ENCODE results near the gene ROPN1B. TPM values are rescaled to one million over a fixed set of nuclear protein-coding genes. Genes with fewer than 3 reads are reported as not detected.
"Not testable (repeated sequence)": the region's sequence is repeated elsewhere in the genome, so short reads cannot be mapped to it uniquely, and the experiment has no call there.

The ROPN1B gene
- total RNA-seq (2014; rRNA removed; shearing (Covaris generic)) (not detected in 2 replicates), polyA plus RNA-seq (2016; fragmentation: Nextera tagmentation; extraction: Ambion mirVana) (not detected in 2 replicates)

DNA sequence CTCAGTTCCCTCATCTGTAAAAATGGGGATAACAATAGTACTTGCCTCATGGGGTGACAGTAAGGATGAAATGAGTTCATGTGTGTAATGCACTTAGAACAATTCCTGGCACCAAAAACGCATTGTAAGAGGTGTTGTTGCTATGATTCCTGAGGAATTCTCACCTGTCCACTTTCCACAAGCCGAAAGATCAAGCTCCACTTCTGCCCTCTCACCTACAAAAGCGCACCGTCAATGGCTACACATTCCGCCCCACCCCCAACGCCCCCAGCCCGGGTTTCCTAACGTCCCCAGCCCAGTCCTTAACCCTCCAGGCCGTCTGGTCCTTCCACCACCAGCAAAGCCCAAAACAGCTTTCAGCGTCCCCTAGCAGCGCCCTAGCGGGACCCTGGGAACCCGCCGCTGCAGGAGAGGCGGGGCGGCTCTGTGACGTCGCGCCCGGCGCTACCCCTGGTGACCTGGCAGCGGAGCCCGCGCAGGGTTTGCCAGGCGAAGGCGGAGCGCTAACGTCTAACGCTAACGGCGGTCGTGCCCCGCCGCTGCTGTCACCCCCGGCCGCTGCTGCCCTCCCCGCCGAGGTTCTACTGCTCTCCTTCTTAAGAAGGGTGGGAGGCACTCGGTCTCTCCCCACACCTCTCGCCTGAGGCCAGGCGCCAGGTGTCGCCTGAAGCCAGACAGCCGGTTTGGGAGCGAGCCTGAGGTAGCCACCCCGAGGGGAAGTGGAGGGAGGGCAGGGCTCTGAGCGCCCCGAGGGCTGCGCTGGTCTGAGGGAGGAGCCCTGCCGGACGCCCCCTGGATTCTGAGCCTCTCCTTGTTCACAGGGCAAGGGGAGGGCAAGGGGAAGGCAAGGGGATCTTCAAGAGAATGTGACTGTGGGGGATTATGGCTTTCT is at the start of gene ROPN1B:
Gene ROPN1B (plus strand): TSS at position 478 of the 892 bp plus-strand sequence. CDS start 2,877 bp downstream, outside the sequence.
- H3K79me2 ChIP-seq (ENCODE audit: insufficient read depth); H3K36me3 ChIP-seq (ENCODE audit: low read depth); H3K9ac ChIP-seq; H3K4me3 ChIP-seq; H3K4me1 ChIP-seq (ENCODE audit: insufficient read depth); H3K4me2 ChIP-seq (ENCODE audit: unreplicated experiment); H3K9me2 ChIP-seq (ENCODE audit: insufficient read depth); H4K20me1 ChIP-seq (ENCODE audit: insufficient read depth); H3F3A ChIP-seq (ENCODE audit: insufficient read depth); H2AFZ ChIP-seq; H3K27ac ChIP-seq; H3K9me3 ChIP-seq (ENCODE audit: low read depth); DNase-seq: not testable (repeated sequence)
- 14% methylated on average over 2 to 5 of the region's 50 CpGs for WGBS, 2 experiments (ENCODE audit: low coverage in 1 of 2, low lambda C conversion rate in 2 of 2, missing lambda C conversion rate in 2 of 2)
- peaks cover 34% of the 10 kb centered on the region for H3K27me3 ChIP-seq (replicated peaks; ENCODE audit: insufficient read depth)
- in situ Hi-C loops (cut with MboI): loop anchor here (25.0 kb wide), 1 partner anchor 418 kb away; the partner anchor contains the start of gene CFAP100

DNA sequence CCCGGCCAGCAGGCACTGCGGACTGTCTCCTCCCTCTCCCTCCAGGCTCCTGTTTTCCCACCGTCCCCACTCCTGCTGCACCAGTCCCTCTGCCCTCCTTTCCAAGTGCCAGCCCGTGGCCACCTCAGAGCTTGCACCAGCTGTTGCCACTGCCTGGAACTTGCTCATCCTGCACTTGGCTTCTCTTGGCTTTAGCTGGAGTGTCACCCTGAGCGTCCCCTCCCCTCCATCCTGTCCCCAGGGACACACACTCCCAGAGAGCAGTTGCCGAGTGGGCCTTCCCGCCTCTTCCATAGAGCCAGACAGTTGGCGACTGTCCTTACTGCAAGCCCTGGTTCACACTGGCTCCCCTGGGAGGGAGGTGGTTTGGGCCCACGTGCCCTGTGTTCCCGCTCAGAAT is 48.8 kb upstream of the ROPN1B start:
- H3K27ac ChIP-seq; H2AFZ ChIP-seq; H3F3A ChIP-seq (ENCODE audit: insufficient read depth); H3K36me3 ChIP-seq (ENCODE audit: low read depth); H3K9me2 ChIP-seq (ENCODE audit: insufficient read depth); H3K9me3 ChIP-seq (ENCODE audit: low read depth); H3K9ac ChIP-seq; H4K20me1 ChIP-seq (ENCODE audit: insufficient read depth); H3K4me1 ChIP-seq (ENCODE audit: insufficient read depth); DNase-seq; H3K4me3 ChIP-seq; H3K4me2 ChIP-seq (ENCODE audit: unreplicated experiment); in situ Hi-C loops (cut with MboI); H3K27me3 ChIP-seq (replicated peaks; ENCODE audit: insufficient read depth); H3K79me2 ChIP-seq (ENCODE audit: insufficient read depth): not testable (repeated sequence)
- WGBS, 2 experiments (ENCODE audit: low coverage in 1 of 2, low lambda C conversion rate in 2 of 2, missing lambda C conversion rate in 2 of 2): 74 to 76% methylated on average over 8 to 10 of the region's 10 CpGs

DNA sequence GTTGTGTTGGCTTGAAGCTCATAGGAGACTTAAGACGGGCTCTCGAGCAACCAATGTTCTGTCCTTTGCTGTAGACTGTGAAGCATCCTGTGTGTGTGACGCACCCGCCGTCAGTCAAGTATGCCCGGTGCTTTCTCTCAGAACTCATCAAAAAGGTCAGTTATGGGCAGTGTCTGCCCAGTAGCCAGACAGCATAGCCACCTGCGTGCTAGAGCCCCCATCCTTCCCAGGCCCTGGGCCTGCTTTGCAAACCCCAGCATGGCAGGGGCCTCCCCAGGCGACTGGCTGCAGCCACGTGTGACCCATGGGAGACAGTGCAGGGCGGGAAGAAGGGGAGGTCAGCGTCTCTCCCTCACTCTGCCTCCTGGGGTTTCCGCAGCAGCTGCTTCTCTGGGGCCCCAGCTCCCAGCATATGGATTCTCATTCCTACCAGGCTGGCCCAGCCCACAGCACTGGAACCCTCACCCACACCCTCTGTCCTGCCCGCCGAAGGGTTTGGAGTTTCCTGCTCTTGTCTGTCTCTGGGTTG is 48.2 kb upstream of the ROPN1B start:
- H3K4me2 ChIP-seq (ENCODE audit: unreplicated experiment); in situ Hi-C loops (cut with MboI); H3K27ac ChIP-seq; H3K79me2 ChIP-seq (ENCODE audit: insufficient read depth); H3K27me3 ChIP-seq (replicated peaks; ENCODE audit: insufficient read depth); H3K9me3 ChIP-seq (ENCODE audit: low read depth); H3K4me3 ChIP-seq; DNase-seq; H4K20me1 ChIP-seq (ENCODE audit: insufficient read depth); H3K9ac ChIP-seq; H3K9me2 ChIP-seq (ENCODE audit: insufficient read depth); H3F3A ChIP-seq (ENCODE audit: insufficient read depth); H3K36me3 ChIP-seq (ENCODE audit: low read depth); H3K4me1 ChIP-seq (ENCODE audit: insufficient read depth); H2AFZ ChIP-seq: not testable (repeated sequence)
- 79 to 80% methylated on average over 14 of the region's 14 CpGs for WGBS, 2 experiments (ENCODE audit: low coverage in 1 of 2, low lambda C conversion rate in 2 of 2, missing lambda C conversion rate in 2 of 2)

DNA sequence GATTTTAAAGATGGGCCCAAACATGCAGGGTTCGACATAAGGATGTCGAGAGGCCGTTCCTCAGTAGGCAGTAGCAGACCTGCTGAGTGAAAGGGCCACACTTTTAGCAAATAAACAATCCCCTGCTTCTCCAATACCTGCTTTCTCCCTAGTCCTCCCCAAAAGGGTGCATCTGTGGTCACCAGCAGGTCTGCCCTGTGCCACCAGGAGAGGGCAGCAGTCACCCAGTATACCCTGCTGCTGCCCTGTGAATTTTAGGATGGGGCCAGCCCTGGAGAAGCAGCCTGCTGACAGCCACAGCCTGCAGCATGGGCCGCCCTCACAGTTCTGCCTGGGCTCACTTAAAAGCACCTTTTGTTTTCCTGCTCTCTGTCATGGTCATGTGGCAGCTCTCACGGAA is 47.3 kb upstream of the ROPN1B start:
- H3F3A ChIP-seq (ENCODE audit: insufficient read depth); H2AFZ ChIP-seq; H3K36me3 ChIP-seq (ENCODE audit: low read depth); H3K79me2 ChIP-seq (ENCODE audit: insufficient read depth); H4K20me1 ChIP-seq (ENCODE audit: insufficient read depth); H3K4me2 ChIP-seq (ENCODE audit: unreplicated experiment); H3K27me3 ChIP-seq (replicated peaks; ENCODE audit: insufficient read depth); H3K27ac ChIP-seq; H3K9me2 ChIP-seq (ENCODE audit: insufficient read depth); H3K9ac ChIP-seq; H3K4me1 ChIP-seq (ENCODE audit: insufficient read depth); H3K4me3 ChIP-seq; in situ Hi-C loops (cut with MboI); H3K9me3 ChIP-seq (ENCODE audit: low read depth): not testable (repeated sequence)
- DNase-seq: peak; percentile 68
- 58 to 59% methylated on average over 5 of the region's 5 CpGs for WGBS, 2 experiments (ENCODE audit: low coverage in 1 of 2, low lambda C conversion rate in 2 of 2, missing lambda C conversion rate in 2 of 2)

DNA sequence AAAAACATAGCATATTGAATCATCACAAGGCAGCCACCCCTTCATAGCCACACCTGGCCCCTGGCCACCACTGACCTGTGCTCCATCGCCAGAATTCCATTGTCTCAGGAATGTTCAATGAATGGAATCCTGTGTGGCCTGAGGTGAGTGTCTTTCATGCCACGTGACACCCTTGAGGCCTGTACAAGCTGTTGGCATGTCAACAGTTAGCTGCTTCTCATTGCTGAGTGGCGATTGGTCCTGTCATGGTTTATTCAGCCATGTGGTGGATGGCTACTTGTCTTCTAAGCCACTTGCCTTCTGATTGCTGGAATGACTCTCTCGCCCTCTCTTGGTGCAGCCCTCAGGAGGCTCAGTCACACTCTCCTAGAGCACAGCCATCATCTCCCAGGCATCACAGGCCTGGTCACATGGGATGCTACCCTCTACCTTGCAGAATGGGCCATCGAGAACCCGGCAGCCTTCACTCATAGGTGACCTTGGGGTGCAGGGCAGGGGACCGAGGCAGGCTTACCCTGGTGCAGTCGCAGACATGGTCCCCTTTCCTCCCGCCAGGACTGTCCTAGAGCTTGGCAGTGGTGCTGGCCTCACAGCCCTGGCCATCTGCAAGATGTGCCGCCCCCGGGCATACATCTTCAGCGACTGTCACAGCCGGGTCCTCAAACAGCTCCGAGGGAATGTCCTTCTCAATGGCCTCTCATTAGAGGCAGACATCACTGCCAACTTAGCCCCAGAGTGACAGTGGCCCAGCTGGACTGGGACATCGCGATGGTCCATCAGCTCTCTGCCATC is 45.5 kb upstream of the ROPN1B start:
- H3K9me2 ChIP-seq (ENCODE audit: insufficient read depth); H3K36me3 ChIP-seq (ENCODE audit: low read depth); in situ Hi-C loops (cut with MboI); H3K27ac ChIP-seq; H4K20me1 ChIP-seq (ENCODE audit: insufficient read depth); H3K4me1 ChIP-seq (ENCODE audit: insufficient read depth); H3K9me3 ChIP-seq (ENCODE audit: low read depth); H2AFZ ChIP-seq; H3K4me2 ChIP-seq (ENCODE audit: unreplicated experiment); H3K4me3 ChIP-seq; H3K79me2 ChIP-seq (ENCODE audit: insufficient read depth); H3F3A ChIP-seq (ENCODE audit: insufficient read depth); H3K27me3 ChIP-seq (replicated peaks; ENCODE audit: insufficient read depth); H3K9ac ChIP-seq: not testable (repeated sequence)
- WGBS, 2 experiments (ENCODE audit: low coverage in 1 of 2, low lambda C conversion rate in 2 of 2, missing lambda C conversion rate in 2 of 2): 79 to 83% methylated on average over 16 of the region's 16 CpGs
- peak; percentile 2 for DNase-seq

DNA sequence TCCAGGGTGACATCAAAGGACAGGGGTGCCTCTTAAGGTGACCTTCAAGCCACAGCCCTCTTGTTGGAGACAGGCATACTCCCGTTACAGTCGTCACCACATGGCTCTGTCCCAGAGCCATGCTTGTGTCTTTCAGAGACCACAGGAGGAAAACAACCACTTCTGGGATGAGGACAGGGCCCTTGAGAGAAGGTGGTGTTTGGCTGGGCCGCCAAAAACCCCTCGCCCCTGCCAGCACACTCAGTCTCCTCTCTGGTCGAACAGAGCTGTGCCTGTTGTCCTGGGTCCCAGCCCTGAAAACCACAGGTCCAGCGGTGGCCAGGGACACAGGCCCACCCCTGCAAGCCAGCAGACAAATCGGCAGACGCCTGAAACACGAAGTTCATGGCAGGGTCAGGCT is 44.7 kb upstream of the ROPN1B start:
- not testable (repeated sequence) for DNase-seq

DNA sequence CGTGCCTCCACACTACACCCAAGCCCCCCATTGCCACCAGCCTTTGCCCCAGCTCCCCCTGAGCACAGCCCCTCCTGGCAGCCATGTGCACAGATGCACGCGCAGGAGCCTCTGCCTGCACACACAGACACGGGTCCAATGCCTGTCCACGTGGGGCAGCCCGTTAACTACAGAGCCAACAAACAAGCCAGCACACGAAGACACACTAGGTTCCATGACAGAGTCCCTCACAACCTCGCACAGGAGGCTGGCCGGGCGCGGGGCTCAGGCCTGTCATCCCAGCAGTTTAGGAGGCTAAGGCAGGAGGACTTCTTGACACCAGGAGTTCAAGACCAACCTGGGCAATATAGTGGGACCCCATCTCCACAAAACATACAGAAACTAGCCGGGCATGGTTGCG is 43.3 kb upstream of the ROPN1B start:
- H3F3A ChIP-seq (ENCODE audit: insufficient read depth); H4K20me1 ChIP-seq (ENCODE audit: insufficient read depth); DNase-seq; H3K36me3 ChIP-seq (ENCODE audit: low read depth); H3K4me3 ChIP-seq; H3K9me2 ChIP-seq (ENCODE audit: insufficient read depth); in situ Hi-C loops (cut with MboI); H3K79me2 ChIP-seq (ENCODE audit: insufficient read depth); H2AFZ ChIP-seq; H3K4me2 ChIP-seq (ENCODE audit: unreplicated experiment); H3K27ac ChIP-seq; H3K9ac ChIP-seq; H3K4me1 ChIP-seq (ENCODE audit: insufficient read depth); H3K9me3 ChIP-seq (ENCODE audit: low read depth); H3K27me3 ChIP-seq (replicated peaks; ENCODE audit: insufficient read depth): not testable (repeated sequence)
- WGBS, 2 experiments (ENCODE audit: low coverage in 1 of 2, low lambda C conversion rate in 2 of 2, missing lambda C conversion rate in 2 of 2): 89 to 90% methylated on average over 10 to 13 of the region's 13 CpGs

More for the DNA sequence above, 44.7 kb upstream of the ROPN1B start:
- H3K9me3 ChIP-seq (ENCODE audit: low read depth); H4K20me1 ChIP-seq (ENCODE audit: insufficient read depth); H3K4me2 ChIP-seq (ENCODE audit: unreplicated experiment); H3K9me2 ChIP-seq (ENCODE audit: insufficient read depth); H3K27me3 ChIP-seq (replicated peaks; ENCODE audit: insufficient read depth); in situ Hi-C loops (cut with MboI); H3F3A ChIP-seq (ENCODE audit: insufficient read depth); H2AFZ ChIP-seq; H3K4me1 ChIP-seq (ENCODE audit: insufficient read depth); H3K36me3 ChIP-seq (ENCODE audit: low read depth); H3K79me2 ChIP-seq (ENCODE audit: insufficient read depth); H3K9ac ChIP-seq; H3K4me3 ChIP-seq; H3K27ac ChIP-seq: not testable (repeated sequence)
- 73 to 76% methylated on average over 9 of the region's 9 CpGs for WGBS, 2 experiments (ENCODE audit: low coverage in 1 of 2, low lambda C conversion rate in 2 of 2, missing lambda C conversion rate in 2 of 2)
